ENCODE results near the gene DSC1.

DNA sequence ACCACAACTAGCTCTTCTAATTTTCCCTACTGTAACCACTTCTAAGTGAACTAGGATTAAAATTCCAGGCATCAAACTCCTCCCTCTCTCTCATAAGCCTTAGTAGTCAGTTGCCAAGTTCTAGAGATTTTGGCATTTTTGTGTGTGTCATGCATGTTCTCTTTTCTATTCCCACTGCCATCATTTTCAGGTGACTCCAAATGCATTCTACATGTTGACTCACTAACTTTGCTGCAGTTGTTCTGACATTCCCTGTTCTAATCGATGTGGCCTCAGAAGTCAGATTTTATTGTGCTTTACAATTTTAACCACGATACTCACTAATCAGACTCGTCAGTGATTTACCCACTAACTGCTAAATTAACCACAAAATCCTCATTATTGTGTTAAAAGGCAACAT is 13.3 kb downstream of the DSC1 start:
- TF ChIP-seq POLR2AphosphoS5 (IDR thresholded peaks at IDR 0.05; ENCODE audit: low read depth, low read length) (no peak), FOXP2 (optimal IDR thresholded peaks at IDR 0.05; ENCODE audit: borderline replicate concordance, extremely low read depth, extremely low read length, insufficient read depth) (no peak), SIN3A (IDR thresholded peaks at IDR 0.05; ENCODE audit: borderline replicate concordance, insufficient read depth, low read length) (no peak), TAF1 (IDR thresholded peaks at IDR 0.05; ENCODE audit: borderline replicate concordance, insufficient read depth, low read length) (no peak)
- TF ChIP-seq, protein P1, sequence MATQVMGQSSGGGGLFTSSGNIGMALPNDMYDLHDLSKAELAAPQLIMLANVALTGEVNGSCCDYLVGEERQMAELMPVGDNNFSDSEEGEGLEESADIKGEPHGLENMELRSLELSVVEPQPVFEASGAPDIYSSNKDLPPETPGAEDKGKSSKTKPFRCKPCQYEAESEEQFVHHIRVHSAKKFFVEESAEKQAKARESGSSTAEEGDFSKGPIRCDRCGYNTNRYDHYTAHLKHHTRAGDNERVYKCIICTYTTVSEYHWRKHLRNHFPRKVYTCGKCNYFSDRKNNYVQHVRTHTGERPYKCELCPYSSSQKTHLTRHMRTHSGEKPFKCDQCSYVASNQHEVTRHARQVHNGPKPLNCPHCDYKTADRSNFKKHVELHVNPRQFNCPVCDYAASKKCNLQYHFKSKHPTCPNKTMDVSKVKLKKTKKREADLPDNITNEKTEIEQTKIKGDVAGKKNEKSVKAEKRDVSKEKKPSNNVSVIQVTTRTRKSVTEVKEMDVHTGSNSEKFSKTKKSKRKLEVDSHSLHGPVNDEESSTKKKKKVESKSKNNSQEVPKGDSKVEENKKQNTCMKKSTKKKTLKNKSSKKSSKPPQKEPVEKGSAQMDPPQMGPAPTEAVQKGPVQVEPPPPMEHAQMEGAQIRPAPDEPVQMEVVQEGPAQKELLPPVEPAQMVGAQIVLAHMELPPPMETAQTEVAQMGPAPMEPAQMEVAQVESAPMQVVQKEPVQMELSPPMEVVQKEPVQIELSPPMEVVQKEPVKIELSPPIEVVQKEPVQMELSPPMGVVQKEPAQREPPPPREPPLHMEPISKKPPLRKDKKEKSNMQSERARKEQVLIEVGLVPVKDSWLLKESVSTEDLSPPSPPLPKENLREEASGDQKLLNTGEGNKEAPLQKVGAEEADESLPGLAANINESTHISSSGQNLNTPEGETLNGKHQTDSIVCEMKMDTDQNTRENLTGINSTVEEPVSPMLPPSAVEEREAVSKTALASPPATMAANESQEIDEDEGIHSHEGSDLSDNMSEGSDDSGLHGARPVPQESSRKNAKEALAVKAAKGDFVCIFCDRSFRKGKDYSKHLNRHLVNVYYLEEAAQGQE (IDR thresholded peaks at IDR 0.05; ENCODE audit: insufficient read depth in 1 of 2, low read depth in 2 of 2, low read length in 2 of 2) = no peak

Measured in PFSK-1 (cell line).